Measurements from ENCODE around the gene WASL.
A peak's percentile ranks its signal among the peaks of the same experiment; 100 is the strongest.
"Not testable (repeated sequence)": the region's sequence is repeated elsewhere in the genome, so short reads cannot be mapped to it uniquely, and the experiment has no call there.

WASL gene

GRCh38 chr7:123748734-123749536 lies at the start of gene WASL:
Gene WASL (minus strand): TSS chr7:123749003. CDS start chr7:123748734, 269 bp downstream.
- H3K27me3 ChIP-seq (ENCODE audit: control insufficient read depth in 1 of 2, insufficient read depth in 2 of 2, low read length in 2 of 2): no peaks in the 10 kb centered on the region
- no peaks in the 10 kb centered on the region for H3K9me3 ChIP-seq (ENCODE audit: low read length)
- H3K4me1 ChIP-seq (ENCODE audit: insufficient read depth, low read length): peaks cover 40% of the 10 kb centered on the region
- no peaks in the 10 kb centered on the region for H3K36me3 ChIP-seq (ENCODE audit: insufficient read depth, low read length)
- H3K4me3 ChIP-seq (ENCODE audit: low read depth in 1 of 2, low read length in 2 of 2): peak within 1 kb of the TSS; percentile 97 to 98
- peak within 1 kb of the TSS; percentile 78 for H3K27ac ChIP-seq (ENCODE audit: low read depth, low read length)
- H3K9ac ChIP-seq (ENCODE audit: low read length): peak within 1 kb of the TSS; percentile 91

- no peaks in the 10 kb centered on the region for H3K9me3 ChIP-seq (ENCODE audit: low read length)
- H3K4me1 ChIP-seq (ENCODE audit: insufficient read depth, low read length): no peaks in the 10 kb centered on the region
- H3K9ac ChIP-seq (ENCODE audit: low read length): no peak overlapping the region
- H3K4me3 ChIP-seq (ENCODE audit: low read depth in 1 of 2, low read length in 2 of 2): no peak overlapping the region
- no peaks in the 10 kb centered on the region for H3K36me3 ChIP-seq (ENCODE audit: insufficient read depth, low read length)
- no peaks in the 10 kb centered on the region for H3K27me3 ChIP-seq (ENCODE audit: control insufficient read depth in 1 of 2, insufficient read depth in 2 of 2, low read length in 2 of 2)
- H3K27ac ChIP-seq (ENCODE audit: low read depth, low read length): no peak overlapping the region
These were observed 49.1 kb upstream of the WASL start for GRCh38 chr7:123797673-123798531.

- Histone ChIP-seq H3K9ac (ENCODE audit: low read length) (no peak overlapping the region), H3K36me3 (ENCODE audit: insufficient read depth, low read length) (no peaks in the 10 kb centered on the region), H3K27ac (ENCODE audit: low read depth, low read length) (no peak overlapping the region), H3K4me3 (ENCODE audit: low read depth in 1 of 2, low read length in 2 of 2) (no peak overlapping the region), H3K4me1 (ENCODE audit: insufficient read depth, low read length) (no peaks in the 10 kb centered on the region), H3K9me3 (ENCODE audit: low read length) (no peaks in the 10 kb centered on the region), H3K27me3 (ENCODE audit: control insufficient read depth in 1 of 2, insufficient read depth in 2 of 2, low read length in 2 of 2) (no peaks in the 10 kb centered on the region)
These were observed 47.8 kb upstream of the WASL start for GRCh38 chr7:123796568-123796967.

DNA sequence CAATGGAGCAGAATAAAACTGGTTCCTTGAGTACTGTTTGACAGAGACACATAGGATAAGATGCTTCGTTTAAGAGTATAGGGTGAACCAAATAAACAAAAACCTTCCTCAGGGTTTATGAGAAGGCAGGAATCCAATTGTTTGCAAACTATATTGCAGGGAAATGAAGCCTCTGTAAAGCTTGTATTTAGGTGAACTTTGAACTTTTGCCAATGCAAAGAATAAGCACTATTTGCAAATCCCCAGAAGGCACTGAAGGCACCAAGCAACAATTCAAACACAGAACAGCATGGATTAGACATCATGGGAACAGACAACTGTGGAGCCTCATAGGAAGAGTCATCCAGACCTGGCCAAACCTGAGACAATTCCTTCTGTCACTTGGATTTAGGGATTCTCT lies 47.1 kb upstream of the WASL start:
- Histone ChIP-seq H3K9ac (ENCODE audit: low read length) (no peak overlapping the region), H3K36me3 (ENCODE audit: insufficient read depth, low read length) (no peaks in the 10 kb centered on the region), H3K27me3 (ENCODE audit: control insufficient read depth in 1 of 2, insufficient read depth in 2 of 2, low read length in 2 of 2) (no peaks in the 10 kb centered on the region), H3K4me1 (ENCODE audit: insufficient read depth, low read length) (no peaks in the 10 kb centered on the region), H3K9me3 (ENCODE audit: low read length) (no peaks in the 10 kb centered on the region), H3K4me3 (ENCODE audit: low read depth in 1 of 2, low read length in 2 of 2) (no peak overlapping the region), H3K27ac (ENCODE audit: low read depth, low read length) (no peak overlapping the region)

- H3K9ac ChIP-seq (ENCODE audit: low read length); H3K27me3 ChIP-seq (ENCODE audit: control insufficient read depth in 1 of 2, insufficient read depth in 2 of 2, low read length in 2 of 2); H3K36me3 ChIP-seq (ENCODE audit: insufficient read depth, low read length); H3K4me3 ChIP-seq (ENCODE audit: low read depth in 1 of 2, low read length in 2 of 2); H3K27ac ChIP-seq (ENCODE audit: low read depth, low read length); H3K4me1 ChIP-seq (ENCODE audit: insufficient read depth, low read length); H3K9me3 ChIP-seq (ENCODE audit: low read length): not testable (repeated sequence)
These were observed 46.3 kb upstream of the WASL start for GRCh38 chr7:123795116-123795515.

DNA sequence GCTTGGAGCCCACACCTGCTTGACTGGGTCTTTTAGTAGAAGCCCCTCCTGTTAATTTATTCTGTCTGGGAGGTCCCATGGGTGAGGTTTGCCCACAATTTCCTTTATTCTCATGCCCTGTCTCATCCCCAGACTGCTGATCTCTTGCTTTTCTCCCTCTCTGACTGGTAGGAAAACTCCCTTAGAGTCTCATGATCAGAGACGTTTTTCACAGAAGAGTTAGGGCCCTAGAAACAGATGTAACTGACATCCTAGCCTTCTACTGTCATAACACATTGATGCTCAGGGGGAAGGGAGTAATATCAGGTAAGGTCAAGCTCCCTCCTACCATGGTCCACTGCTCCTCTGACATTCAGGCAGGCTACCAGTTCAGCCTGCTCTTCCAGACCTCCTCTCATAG lies 43.7 kb upstream of the WASL start:
- Histone ChIP-seq H3K9ac (ENCODE audit: low read length) (no peak overlapping the region), H3K27me3 (ENCODE audit: control insufficient read depth in 1 of 2, insufficient read depth in 2 of 2, low read length in 2 of 2) (no peaks in the 10 kb centered on the region), H3K36me3 (ENCODE audit: insufficient read depth, low read length) (no peaks in the 10 kb centered on the region), H3K27ac (ENCODE audit: low read depth, low read length) (no peak overlapping the region), H3K9me3 (ENCODE audit: low read length) (no peaks in the 10 kb centered on the region), H3K4me1 (ENCODE audit: insufficient read depth, low read length) (no peaks in the 10 kb centered on the region), H3K4me3 (ENCODE audit: low read depth in 1 of 2, low read length in 2 of 2) (no peak overlapping the region)

DNA sequence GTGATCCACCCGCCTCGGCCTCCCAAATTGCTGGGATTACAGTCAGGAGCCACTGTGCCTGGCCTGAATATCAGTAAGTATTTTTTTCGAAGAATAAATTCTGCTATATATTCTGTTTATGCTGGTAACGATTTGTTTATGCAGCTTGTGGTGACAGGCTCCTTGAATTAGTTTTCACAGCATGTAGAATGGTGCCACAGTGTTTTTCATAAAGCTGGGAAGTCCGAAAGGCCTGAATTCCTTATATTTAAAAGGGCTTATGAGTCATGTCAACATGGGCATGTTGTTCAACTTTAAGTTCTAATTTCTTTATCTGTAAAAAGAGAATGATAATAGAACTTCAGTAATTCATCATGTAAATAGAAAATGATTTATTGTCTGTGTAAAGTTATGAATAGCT lies 42.2 kb upstream of the WASL start:
- Histone ChIP-seq H3K9ac (ENCODE audit: low read length) (no peak overlapping the region), H3K27me3 (ENCODE audit: control insufficient read depth in 1 of 2, insufficient read depth in 2 of 2, low read length in 2 of 2) (no peaks in the 10 kb centered on the region), H3K9me3 (ENCODE audit: low read length) (no peaks in the 10 kb centered on the region)

GRCh38 chr7:123789817-123790216 lies 41.0 kb upstream of the WASL start:
- Histone ChIP-seq H3K9me3 (ENCODE audit: low read length) (no peaks in the 10 kb centered on the region), H3K27ac (ENCODE audit: low read depth, low read length) (no peak overlapping the region), H3K4me3 (ENCODE audit: low read depth in 1 of 2, low read length in 2 of 2) (no peak overlapping the region), H3K27me3 (ENCODE audit: control insufficient read depth in 1 of 2, insufficient read depth in 2 of 2, low read length in 2 of 2) (no peaks in the 10 kb centered on the region), H3K36me3 (ENCODE audit: insufficient read depth, low read length) (no peaks in the 10 kb centered on the region), H3K4me1 (ENCODE audit: insufficient read depth, low read length) (no peaks in the 10 kb centered on the region), H3K9ac (ENCODE audit: low read length) (no peak overlapping the region)

More for the DNA sequence above, 42.2 kb upstream of the WASL start:
- Histone ChIP-seq H3K36me3 (ENCODE audit: insufficient read depth, low read length) (no peaks in the 10 kb centered on the region), H3K4me1 (ENCODE audit: insufficient read depth, low read length) (no peaks in the 10 kb centered on the region), H3K4me3 (ENCODE audit: low read depth in 1 of 2, low read length in 2 of 2) (no peak overlapping the region), H3K27ac (ENCODE audit: low read depth, low read length) (no peak overlapping the region)

GRCh38 chr7:123789206-123789784 lies 40.5 kb upstream of the WASL start:
- H3K27me3 ChIP-seq (ENCODE audit: control insufficient read depth in 1 of 2, insufficient read depth in 2 of 2, low read length in 2 of 2): no peaks in the 10 kb centered on the region
- no peaks in the 10 kb centered on the region for H3K9me3 ChIP-seq (ENCODE audit: low read length)
- no peaks in the 10 kb centered on the region for H3K4me1 ChIP-seq (ENCODE audit: insufficient read depth, low read length)
- no peak overlapping the region for H3K27ac ChIP-seq (ENCODE audit: low read depth, low read length)
- no peaks in the 10 kb centered on the region for H3K36me3 ChIP-seq (ENCODE audit: insufficient read depth, low read length)
- H3K9ac ChIP-seq (ENCODE audit: low read length): no peak overlapping the region
- H3K4me3 ChIP-seq (ENCODE audit: low read depth in 1 of 2, low read length in 2 of 2): no peak overlapping the region

DNA sequence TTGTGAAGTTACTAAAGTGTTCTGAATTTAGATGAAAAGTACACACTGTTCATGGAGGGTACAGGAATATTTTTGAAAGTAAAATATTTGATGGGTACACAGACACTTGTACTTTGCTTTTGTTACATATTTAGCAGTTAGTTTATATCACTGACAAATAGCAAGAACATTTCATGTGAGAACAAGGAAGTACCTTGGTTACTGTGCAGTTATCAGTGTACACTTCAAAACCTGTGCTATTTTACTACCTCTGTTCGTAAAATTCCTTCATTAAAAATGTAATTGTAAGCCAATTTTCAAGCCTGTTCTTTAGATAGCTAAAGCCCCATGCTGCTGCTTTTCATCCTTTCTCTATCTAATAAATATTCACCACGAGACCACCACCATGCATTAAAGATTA lies 39.8 kb upstream of the WASL start:
- Histone ChIP-seq H3K4me1 (ENCODE audit: insufficient read depth, low read length) (no peaks in the 10 kb centered on the region), H3K27ac (ENCODE audit: low read depth, low read length) (no peak overlapping the region)

GRCh38 chr7:123787220-123788007 lies 38.6 kb upstream of the WASL start:
- H3K27ac ChIP-seq (ENCODE audit: low read depth, low read length): no peak overlapping the region
- H3K4me1 ChIP-seq (ENCODE audit: insufficient read depth, low read length): no peaks in the 10 kb centered on the region
- no peaks in the 10 kb centered on the region for H3K27me3 ChIP-seq (ENCODE audit: control insufficient read depth in 1 of 2, insufficient read depth in 2 of 2, low read length in 2 of 2)
- H3K9me3 ChIP-seq (ENCODE audit: low read length): no peaks in the 10 kb centered on the region
- H3K36me3 ChIP-seq (ENCODE audit: insufficient read depth, low read length): no peaks in the 10 kb centered on the region
- no peak overlapping the region for H3K9ac ChIP-seq (ENCODE audit: low read length)
- no peak overlapping the region for H3K4me3 ChIP-seq (ENCODE audit: low read depth in 1 of 2, low read length in 2 of 2)

More for the DNA sequence above, 39.8 kb upstream of the WASL start:
- H3K27me3 ChIP-seq (ENCODE audit: control insufficient read depth in 1 of 2, insufficient read depth in 2 of 2, low read length in 2 of 2): no peaks in the 10 kb centered on the region
- H3K9ac ChIP-seq (ENCODE audit: low read length): no peak overlapping the region
- no peaks in the 10 kb centered on the region for H3K9me3 ChIP-seq (ENCODE audit: low read length)
- H3K4me3 ChIP-seq (ENCODE audit: low read depth in 1 of 2, low read length in 2 of 2): no peak overlapping the region
- no peaks in the 10 kb centered on the region for H3K36me3 ChIP-seq (ENCODE audit: insufficient read depth, low read length)
